Natural killer cell (primary cell): Measurements from ENCODE around the gene WDR81. TPM values are rescaled to one million over a fixed set of nuclear protein-coding genes. Genes with fewer than 3 reads are reported as not detected.

Experiments used
- ATAC-seq, 3 donors: fragments of 150-1000 bp in 2 of 3; fragments of 200-7000 bp in 1 of 3; cut with Tn5 transposase; 1 replicate in 1 of 3; 2 replicates in 2 of 3; pipeline ENCODE4 v1.10.0; 2021; ENCODE audit warnings: mild to moderate bottlenecking in 2 of 3, moderate library complexity in 2 of 3
- DNase-seq, 2 donors: peaks; one replicate each; pipeline versions ENCODE4 v3.0.0 to v3.0.0-alpha.2; 2013 to 2021; ENCODE audit warnings: mixed read lengths in 1 of 2
- H3K27ac ChIP-seq: one replicate; pipeline ENCODE4 v1.5.1; 2013; ENCODE audit warnings: mild to moderate bottlenecking, low read length
- H3K27me3 ChIP-seq: one replicate; pipeline ENCODE4 v1.6.1; 2013; ENCODE audit warnings: low read length; ENCODE audit not compliant: control insufficient read depth, insufficient read depth
- H3K36me3 ChIP-seq: one replicate; pipeline ENCODE4 v1.6.1; 2013; ENCODE audit warnings: low read length; ENCODE audit not compliant: control insufficient read depth, insufficient read depth
- H3K4me1 ChIP-seq: one replicate; pipeline ENCODE4 v1.6.1; 2013; ENCODE audit warnings: low read length; ENCODE audit not compliant: control insufficient read depth, insufficient read depth
- H3K4me3 ChIP-seq: one replicate; pipeline ENCODE4 v1.5.1; 2013; ENCODE audit warnings: low read length
- H3K9me3 ChIP-seq: one replicate; pipeline ENCODE4 v1.6.1; 2013; ENCODE audit warnings: low read length; ENCODE audit not compliant: control insufficient read depth, insufficient read depth
- H3K27ac Mint-ChIP-seq, 2 donors: one replicate each; pipeline ENCODE4 v1.8.0; 2022; ENCODE audit warnings: mild to moderate bottlenecking in 2 of 2, mixed read lengths in 2 of 2, moderate library complexity in 1 of 2
- H3K27me3 Mint-ChIP-seq, 2 donors: one replicate each; pipeline ENCODE4 v1.8.0; 2022; ENCODE audit warnings: low read depth in 2 of 2, mixed read lengths in 2 of 2
- H3K36me3 Mint-ChIP-seq: one replicate; pipeline ENCODE4 v1.8.0; 2022; ENCODE audit warnings: mixed read lengths
- H3K4me1 Mint-ChIP-seq, 2 donors: one replicate each; pipeline ENCODE4 v1.8.0; 2022; ENCODE audit warnings: mixed read lengths in 2 of 2
- H3K4me3 Mint-ChIP-seq: one replicate; pipeline ENCODE4 v1.8.0; 2022; ENCODE audit warnings: mild to moderate bottlenecking, moderate library complexity, mixed read lengths
- H3K9me3 Mint-ChIP-seq, 2 donors: one replicate each; pipeline ENCODE4 v1.8.0; 2022; ENCODE audit warnings: mixed read lengths in 2 of 2
- WGBS: methylation state at CpG from one replicate; pipeline ENCODE4 v1.1.7; 2013; ENCODE audit warnings: missing lambda C conversion rate; ENCODE audit not compliant: insufficient coverage; 5-methylcytosine and 5-hydroxymethylcytosine counted together
- intact Hi-C: fragments of 100-400 bp; cut with micrococcal nuclease; formaldehyde crosslinking; loops from one replicate; pipeline ENCODE4 v1.14.2; 2022
- total RNA-seq, 4 donors: library from RNA; stranded (reverse); fragments of 120-200 nt in 1 of 4; gene quantifications; one replicate each; pipeline versions ENCODE4 v1.2.3 to v1.2.4, GENCODE V29; 2013 to 2022
- TF ChIP-seq, protein P1 (sequence below): fragments of 200-600 bp; IDR thresholded peaks from one replicate; pipeline ENCODE4 v1.8.0; 2022; ENCODE audit warnings: antibody characterized with exemption

WDR81 gene
- total RNA-seq, 3 donors from 2014 or later (not counting 1 experiment from before 2014, with no cell fraction given) = 40.8 to 54.2 (median 46.2) TPM

DNA sequence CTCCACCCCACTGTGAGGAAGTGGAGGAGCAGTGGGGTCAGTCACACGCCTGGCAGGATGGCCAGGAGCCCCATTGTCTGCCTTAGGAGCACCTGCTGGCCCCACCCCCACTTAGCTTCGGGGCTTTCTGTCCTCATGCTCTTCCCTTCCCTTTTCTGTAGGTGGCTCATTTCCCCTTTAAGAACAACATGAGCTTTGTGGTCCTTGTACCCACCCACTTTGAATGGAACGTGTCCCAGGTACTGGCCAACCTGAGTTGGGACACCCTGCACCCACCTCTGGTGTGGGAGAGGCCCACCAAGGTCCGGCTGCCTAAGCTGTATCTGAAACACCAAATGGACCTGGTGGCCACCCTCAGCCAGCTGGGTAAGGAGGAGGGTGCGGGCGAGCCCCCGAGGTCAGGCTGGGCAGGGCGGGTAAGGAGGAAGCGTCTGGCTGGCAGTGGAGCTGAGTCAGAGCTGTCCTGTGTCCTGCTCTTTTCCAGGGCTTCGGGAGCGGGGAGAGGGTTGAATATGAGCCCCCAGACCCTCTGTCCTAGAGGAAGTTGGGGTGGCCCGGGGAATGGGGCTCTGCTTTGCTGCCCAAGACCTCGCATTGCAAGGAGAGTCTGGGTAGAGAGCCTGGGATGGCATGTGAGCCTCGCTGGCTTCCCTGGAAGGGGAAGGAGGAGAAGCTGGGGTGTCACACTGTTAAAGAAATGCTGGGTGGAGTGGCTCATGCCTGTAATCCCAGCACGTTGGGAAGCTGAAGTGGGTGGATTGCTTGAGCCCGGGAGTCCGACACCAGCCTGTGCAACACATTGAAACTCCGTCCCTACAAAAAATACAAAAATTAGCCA is 28.1 kb downstream of the WDR81 start:
- WGBS = 48% methylated on average over 18 of the region's 18 CpGs
- H3K4me1 Mint-ChIP-seq = peaks cover 0 to 23% of the 10 kb centered on the region in 2 donors

DNA sequence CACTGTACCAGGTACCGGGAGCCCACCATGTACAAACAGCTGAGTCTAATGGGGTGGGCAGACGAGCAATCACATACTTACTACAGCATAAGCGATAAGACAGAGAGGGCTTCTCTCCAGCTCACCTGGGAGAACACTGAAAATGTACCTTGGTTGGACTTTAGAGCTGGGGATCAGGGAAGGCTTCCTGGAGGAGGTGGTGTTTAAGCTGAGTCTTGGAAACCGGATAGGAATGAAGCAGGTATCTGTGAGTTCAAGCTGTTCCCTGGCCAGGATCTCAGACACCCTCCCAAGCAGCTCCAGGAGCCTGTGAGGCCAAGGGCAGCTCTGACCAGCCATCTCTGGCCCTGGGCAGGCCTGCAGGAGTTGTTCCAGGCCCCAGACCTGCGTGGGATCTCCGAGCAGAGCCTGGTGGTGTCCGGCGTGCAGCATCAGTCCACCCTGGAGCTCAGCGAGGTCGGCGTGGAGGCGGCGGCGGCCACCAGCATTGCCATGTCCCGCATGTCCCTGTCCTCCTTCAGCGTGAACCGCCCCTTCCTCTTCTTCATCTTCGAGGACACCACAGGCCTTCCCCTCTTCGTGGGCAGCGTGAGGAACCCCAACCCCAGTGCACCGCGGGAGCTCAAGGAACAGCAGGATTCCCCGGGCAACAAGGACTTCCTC is 29.4 kb downstream of the WDR81 start:
- no peaks in the 10 kb centered on the region for H3K36me3 Mint-ChIP-seq
- H3K27ac Mint-ChIP-seq = no peak overlapping the region
- Histone ChIP-seq H3K36me3 (no peaks in the 10 kb centered on the region), H3K27ac (no peak overlapping the region), H3K4me1 (peaks cover 27% of the 10 kb centered on the region), H3K4me3 (no peak overlapping the region), H3K9me3 (no peaks in the 10 kb centered on the region), H3K27me3 (no peaks in the 10 kb centered on the region)
- peaks cover 0 to 30% of the 10 kb centered on the region in 2 donors for H3K4me1 Mint-ChIP-seq
- WGBS = 81% methylated on average over 22 of the region's 23 CpGs
- TF ChIP-seq, protein P1, sequence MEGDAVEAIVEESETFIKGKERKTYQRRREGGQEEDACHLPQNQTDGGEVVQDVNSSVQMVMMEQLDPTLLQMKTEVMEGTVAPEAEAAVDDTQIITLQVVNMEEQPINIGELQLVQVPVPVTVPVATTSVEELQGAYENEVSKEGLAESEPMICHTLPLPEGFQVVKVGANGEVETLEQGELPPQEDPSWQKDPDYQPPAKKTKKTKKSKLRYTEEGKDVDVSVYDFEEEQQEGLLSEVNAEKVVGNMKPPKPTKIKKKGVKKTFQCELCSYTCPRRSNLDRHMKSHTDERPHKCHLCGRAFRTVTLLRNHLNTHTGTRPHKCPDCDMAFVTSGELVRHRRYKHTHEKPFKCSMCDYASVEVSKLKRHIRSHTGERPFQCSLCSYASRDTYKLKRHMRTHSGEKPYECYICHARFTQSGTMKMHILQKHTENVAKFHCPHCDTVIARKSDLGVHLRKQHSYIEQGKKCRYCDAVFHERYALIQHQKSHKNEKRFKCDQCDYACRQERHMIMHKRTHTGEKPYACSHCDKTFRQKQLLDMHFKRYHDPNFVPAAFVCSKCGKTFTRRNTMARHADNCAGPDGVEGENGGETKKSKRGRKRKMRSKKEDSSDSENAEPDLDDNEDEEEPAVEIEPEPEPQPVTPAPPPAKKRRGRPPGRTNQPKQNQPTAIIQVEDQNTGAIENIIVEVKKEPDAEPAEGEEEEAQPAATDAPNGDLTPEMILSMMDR = no peak
- DNase-seq (no peak), ATAC-seq (no peak)
- no peaks in the 10 kb centered on the region for H3K9me3 Mint-ChIP-seq
- H3K4me3 Mint-ChIP-seq = no peak overlapping the region
- peaks cover 6 to 16% of the 10 kb centered on the region in 2 donors for H3K27me3 Mint-ChIP-seq
- intact Hi-C loops = no loop called here

More for the DNA sequence above, 28.1 kb downstream of the WDR81 start:
- H3K4me3 Mint-ChIP-seq = no peak overlapping the region
- H3K27ac ChIP-seq = no peak overlapping the region
- H3K27ac Mint-ChIP-seq = peak overlapping the region in 1 of 2 donors; percentile 33
- no peaks in the 10 kb centered on the region for H3K9me3 Mint-ChIP-seq
- peak in 1 of 3 donors; percentile 45 for ATAC-seq
- peaks cover 6 to 13% of the 10 kb centered on the region in 2 donors for H3K27me3 Mint-ChIP-seq
- TF ChIP-seq, protein P1 = no peak
- H3K9me3 ChIP-seq = no peaks in the 10 kb centered on the region
- no peak for DNase-seq
- H3K36me3 ChIP-seq = no peaks in the 10 kb centered on the region
- H3K4me3 ChIP-seq = no peak overlapping the region
- no peaks in the 10 kb centered on the region for H3K36me3 Mint-ChIP-seq
- H3K4me1 ChIP-seq = peaks cover 27% of the 10 kb centered on the region
- intact Hi-C loops = no loop called here
- H3K27me3 ChIP-seq = no peaks in the 10 kb centered on the region

DNA sequence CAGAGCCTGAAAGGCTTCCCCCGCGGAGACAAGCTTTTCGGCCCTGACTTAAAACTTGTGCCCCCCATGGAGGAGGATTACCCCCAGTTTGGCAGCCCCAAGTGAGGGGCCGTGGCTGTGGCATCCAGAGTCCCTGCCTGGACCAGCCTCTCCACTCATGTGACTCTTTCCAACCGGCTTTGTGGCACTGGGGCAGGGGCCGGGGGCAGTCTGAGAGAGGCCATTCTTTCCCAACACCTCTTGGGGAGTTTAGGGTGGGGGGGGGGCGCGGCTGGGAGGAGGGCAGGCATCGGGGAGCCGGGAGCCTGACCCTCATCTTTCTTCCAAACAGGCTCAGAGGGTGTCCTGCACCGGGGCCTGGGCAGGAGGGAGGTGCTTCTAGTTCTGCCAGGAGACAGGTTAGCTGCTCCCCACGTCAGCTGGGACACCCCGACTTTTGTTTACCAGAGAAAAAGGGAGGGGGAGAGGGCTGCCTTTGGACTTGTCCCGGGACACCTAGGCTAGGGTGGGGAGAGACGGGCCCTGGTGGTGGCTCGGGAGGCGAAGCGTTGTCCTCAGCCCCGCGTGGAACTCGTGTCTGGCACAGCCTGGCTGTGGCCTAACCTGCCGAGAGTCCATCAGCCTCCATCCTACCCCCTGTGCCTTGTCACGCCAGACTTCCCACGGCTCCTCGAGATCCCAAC is 30.1 kb downstream of the WDR81 start:
- DNase-seq (no peak), ATAC-seq (no peak)
- Histone ChIP-seq H3K4me1 (peaks cover 27% of the 10 kb centered on the region), H3K4me3 (no peak overlapping the region), H3K27ac (no peak overlapping the region), H3K27me3 (no peaks in the 10 kb centered on the region), H3K36me3 (no peaks in the 10 kb centered on the region), H3K9me3 (no peaks in the 10 kb centered on the region)
- 91% methylated on average over 21 of the region's 25 CpGs for WGBS
- H3K4me1 Mint-ChIP-seq = peaks cover 0 to 30% of the 10 kb centered on the region in 2 donors
- no peak overlapping the region for H3K4me3 Mint-ChIP-seq
- no peaks in the 10 kb centered on the region for H3K9me3 Mint-ChIP-seq
- H3K27ac Mint-ChIP-seq = no peak overlapping the region
- TF ChIP-seq, protein P1 = no peak
- no peaks in the 10 kb centered on the region for H3K36me3 Mint-ChIP-seq
- intact Hi-C loops = no loop called here
- H3K27me3 Mint-ChIP-seq = peaks cover 6 to 15% of the 10 kb centered on the region in 2 donors
